ENCODE data around the gene GRIN3B. TPM values are rescaled to one million over a fixed set of nuclear protein-coding genes. Genes with fewer than 3 reads are reported as not detected.

Gene GRIN3B
- total and polyA plus RNA-seq, 9 of the 15 experiments (the other 6 are each of a cell fraction or from before 2014, with no cell fraction given) = 0.06 to 0.95 (median 0.19) TPM; not detected in 6

DNA sequence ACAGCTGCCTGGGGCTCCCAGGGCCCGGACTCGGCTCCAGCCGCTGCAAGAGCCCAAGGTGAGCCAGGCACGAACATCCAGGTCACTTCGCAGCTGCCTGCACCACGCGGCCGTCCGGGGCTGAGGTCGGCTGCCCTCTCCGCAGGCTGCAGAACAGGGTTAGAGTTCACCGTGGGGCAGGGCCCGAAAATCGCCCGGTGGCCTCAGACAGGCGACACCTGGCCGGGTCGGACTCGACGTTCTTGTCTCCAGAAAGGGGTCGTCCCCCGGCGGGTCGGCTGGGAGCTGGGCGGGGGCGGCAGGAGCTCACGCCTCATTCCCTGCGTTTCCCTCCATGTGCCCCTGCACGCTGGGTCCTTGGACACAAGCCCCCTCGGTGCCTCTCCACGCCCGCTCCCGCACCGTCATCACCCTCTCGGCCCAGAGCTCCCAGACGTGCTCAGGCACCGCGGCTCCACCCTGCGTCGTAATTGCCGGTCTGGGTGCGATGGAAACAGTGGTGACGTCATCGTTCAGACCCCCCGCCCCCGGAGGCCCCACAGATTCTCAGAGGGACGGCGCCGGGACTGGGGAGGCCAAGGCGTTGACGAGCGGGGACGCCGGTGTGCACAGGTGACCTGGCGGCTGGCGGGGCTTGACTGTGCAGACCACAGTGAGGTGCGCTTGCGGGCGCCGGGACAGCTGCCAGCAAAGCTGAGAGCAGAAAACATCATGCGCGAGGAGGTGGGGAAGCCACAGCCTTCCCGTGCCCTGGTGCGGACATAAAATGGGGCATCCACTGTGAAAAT lies 4.0 kb upstream of the GRIN3B start (continued):
- TF ChIP-seq, protein P1, sequence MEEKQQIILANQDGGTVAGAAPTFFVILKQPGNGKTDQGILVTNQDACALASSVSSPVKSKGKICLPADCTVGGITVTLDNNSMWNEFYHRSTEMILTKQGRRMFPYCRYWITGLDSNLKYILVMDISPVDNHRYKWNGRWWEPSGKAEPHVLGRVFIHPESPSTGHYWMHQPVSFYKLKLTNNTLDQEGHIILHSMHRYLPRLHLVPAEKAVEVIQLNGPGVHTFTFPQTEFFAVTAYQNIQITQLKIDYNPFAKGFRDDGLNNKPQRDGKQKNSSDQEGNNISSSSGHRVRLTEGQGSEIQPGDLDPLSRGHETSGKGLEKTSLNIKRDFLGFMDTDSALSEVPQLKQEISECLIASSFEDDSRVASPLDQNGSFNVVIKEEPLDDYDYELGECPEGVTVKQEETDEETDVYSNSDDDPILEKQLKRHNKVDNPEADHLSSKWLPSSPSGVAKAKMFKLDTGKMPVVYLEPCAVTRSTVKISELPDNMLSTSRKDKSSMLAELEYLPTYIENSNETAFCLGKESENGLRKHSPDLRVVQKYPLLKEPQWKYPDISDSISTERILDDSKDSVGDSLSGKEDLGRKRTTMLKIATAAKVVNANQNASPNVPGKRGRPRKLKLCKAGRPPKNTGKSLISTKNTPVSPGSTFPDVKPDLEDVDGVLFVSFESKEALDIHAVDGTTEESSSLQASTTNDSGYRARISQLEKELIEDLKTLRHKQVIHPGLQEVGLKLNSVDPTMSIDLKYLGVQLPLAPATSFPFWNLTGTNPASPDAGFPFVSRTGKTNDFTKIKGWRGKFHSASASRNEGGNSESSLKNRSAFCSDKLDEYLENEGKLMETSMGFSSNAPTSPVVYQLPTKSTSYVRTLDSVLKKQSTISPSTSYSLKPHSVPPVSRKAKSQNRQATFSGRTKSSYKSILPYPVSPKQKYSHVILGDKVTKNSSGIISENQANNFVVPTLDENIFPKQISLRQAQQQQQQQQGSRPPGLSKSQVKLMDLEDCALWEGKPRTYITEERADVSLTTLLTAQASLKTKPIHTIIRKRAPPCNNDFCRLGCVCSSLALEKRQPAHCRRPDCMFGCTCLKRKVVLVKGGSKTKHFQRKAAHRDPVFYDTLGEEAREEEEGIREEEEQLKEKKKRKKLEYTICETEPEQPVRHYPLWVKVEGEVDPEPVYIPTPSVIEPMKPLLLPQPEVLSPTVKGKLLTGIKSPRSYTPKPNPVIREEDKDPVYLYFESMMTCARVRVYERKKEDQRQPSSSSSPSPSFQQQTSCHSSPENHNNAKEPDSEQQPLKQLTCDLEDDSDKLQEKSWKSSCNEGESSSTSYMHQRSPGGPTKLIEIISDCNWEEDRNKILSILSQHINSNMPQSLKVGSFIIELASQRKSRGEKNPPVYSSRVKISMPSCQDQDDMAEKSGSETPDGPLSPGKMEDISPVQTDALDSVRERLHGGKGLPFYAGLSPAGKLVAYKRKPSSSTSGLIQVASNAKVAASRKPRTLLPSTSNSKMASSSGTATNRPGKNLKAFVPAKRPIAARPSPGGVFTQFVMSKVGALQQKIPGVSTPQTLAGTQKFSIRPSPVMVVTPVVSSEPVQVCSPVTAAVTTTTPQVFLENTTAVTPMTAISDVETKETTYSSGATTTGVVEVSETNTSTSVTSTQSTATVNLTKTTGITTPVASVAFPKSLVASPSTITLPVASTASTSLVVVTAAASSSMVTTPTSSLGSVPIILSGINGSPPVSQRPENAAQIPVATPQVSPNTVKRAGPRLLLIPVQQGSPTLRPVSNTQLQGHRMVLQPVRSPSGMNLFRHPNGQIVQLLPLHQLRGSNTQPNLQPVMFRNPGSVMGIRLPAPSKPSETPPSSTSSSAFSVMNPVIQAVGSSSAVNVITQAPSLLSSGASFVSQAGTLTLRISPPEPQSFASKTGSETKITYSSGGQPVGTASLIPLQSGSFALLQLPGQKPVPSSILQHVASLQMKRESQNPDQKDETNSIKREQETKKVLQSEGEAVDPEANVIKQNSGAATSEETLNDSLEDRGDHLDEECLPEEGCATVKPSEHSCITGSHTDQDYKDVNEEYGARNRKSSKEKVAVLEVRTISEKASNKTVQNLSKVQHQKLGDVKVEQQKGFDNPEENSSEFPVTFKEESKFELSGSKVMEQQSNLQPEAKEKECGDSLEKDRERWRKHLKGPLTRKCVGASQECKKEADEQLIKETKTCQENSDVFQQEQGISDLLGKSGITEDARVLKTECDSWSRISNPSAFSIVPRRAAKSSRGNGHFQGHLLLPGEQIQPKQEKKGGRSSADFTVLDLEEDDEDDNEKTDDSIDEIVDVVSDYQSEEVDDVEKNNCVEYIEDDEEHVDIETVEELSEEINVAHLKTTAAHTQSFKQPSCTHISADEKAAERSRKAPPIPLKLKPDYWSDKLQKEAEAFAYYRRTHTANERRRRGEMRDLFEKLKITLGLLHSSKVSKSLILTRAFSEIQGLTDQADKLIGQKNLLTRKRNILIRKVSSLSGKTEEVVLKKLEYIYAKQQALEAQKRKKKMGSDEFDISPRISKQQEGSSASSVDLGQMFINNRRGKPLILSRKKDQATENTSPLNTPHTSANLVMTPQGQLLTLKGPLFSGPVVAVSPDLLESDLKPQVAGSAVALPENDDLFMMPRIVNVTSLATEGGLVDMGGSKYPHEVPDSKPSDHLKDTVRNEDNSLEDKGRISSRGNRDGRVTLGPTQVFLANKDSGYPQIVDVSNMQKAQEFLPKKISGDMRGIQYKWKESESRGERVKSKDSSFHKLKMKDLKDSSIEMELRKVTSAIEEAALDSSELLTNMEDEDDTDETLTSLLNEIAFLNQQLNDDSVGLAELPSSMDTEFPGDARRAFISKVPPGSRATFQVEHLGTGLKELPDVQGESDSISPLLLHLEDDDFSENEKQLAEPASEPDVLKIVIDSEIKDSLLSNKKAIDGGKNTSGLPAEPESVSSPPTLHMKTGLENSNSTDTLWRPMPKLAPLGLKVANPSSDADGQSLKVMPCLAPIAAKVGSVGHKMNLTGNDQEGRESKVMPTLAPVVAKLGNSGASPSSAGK (IDR thresholded peaks at IDR 0.05) = peak; percentile 65
- TF ChIP-seq ATF7 (IDR thresholded peaks at IDR 0.05) (peak; percentile 99), JUNB (CRISPR knock-in tag; conservative IDR thresholded peaks at IDR 0.05) (peak; percentile 95), NRF1 (conservative IDR thresholded peaks at IDR 0.05 in 1 of 2, IDR thresholded peaks at IDR 0.05 in 1 of 2) (peak; percentile 74 to 79), NFE2L1 (tag; IDR thresholded peaks at IDR 0.05; ENCODE audit: borderline replicate concordance, low read depth) (no peak), SMARCE1 (IDR thresholded peaks at IDR 0.05) (peak; percentile 28; the same call in 1 of the 2 replicates), SP1 (CRISPR knock-in tag; IDR thresholded peaks at IDR 0.05) (peak; percentile 57), FOSL1 (tag; conservative IDR thresholded peaks at IDR 0.05) (no peak; the same call in 1 of the 2 replicates)
- TF ChIP-seq, protein P2, sequence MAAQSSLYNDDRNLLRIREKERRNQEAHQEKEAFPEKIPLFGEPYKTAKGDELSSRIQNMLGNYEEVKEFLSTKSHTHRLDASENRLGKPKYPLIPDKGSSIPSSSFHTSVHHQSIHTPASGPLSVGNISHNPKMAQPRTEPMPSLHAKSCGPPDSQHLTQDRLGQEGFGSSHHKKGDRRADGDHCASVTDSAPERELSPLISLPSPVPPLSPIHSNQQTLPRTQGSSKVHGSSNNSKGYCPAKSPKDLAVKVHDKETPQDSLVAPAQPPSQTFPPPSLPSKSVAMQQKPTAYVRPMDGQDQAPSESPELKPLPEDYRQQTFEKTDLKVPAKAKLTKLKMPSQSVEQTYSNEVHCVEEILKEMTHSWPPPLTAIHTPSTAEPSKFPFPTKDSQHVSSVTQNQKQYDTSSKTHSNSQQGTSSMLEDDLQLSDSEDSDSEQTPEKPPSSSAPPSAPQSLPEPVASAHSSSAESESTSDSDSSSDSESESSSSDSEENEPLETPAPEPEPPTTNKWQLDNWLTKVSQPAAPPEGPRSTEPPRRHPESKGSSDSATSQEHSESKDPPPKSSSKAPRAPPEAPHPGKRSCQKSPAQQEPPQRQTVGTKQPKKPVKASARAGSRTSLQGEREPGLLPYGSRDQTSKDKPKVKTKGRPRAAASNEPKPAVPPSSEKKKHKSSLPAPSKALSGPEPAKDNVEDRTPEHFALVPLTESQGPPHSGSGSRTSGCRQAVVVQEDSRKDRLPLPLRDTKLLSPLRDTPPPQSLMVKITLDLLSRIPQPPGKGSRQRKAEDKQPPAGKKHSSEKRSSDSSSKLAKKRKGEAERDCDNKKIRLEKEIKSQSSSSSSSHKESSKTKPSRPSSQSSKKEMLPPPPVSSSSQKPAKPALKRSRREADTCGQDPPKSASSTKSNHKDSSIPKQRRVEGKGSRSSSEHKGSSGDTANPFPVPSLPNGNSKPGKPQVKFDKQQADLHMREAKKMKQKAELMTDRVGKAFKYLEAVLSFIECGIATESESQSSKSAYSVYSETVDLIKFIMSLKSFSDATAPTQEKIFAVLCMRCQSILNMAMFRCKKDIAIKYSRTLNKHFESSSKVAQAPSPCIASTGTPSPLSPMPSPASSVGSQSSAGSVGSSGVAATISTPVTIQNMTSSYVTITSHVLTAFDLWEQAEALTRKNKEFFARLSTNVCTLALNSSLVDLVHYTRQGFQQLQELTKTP (IDR thresholded peaks at IDR 0.05; ENCODE audit: low read depth in 1 of 2, partially characterized antibody in 2 of 2) = no peak
- TF ChIP-seq, protein P3, sequence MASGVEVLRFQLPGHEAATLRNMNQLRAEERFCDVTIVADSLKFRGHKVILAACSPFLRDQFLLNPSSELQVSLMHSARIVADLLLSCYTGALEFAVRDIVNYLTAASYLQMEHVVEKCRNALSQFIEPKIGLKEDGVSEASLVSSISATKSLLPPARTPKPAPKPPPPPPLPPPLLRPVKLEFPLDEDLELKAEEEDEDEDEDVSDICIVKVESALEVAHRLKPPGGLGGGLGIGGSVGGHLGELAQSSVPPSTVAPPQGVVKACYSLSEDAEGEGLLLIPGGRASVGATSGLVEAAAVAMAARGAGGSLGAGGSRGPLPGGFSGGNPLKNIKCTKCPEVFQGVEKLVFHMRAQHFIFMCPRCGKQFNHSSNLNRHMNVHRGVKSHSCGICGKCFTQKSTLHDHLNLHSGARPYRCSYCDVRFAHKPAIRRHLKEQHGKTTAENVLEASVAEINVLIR (CRISPR knock-in tag; IDR thresholded peaks at IDR 0.05) = peak; percentile 60; the same call in 1 of the 2 replicates

Data from K562 (cell line).